ENCODE measurements around the gene SDK1.

DNA sequence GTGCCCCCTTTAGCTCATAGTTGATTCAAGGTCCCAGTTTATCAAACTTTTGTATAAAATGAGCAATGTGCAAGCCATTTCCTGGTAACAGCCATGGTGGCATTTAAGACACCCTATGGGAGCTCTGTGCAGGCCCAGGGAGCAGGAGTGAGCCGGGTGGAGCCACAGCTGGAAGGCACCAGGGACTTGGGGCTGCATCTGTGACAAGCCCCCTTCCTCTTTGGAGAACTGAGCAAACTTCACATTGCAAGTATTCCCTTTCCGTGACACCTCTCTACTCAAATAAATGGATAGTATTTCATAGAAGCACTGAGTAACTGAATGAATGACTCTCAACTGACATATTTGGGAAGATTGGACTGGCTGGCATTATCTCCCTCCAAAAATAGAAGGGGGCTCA is 822.3 kb downstream of the SDK1 start:
- TF ChIP-seq, protein P1, sequence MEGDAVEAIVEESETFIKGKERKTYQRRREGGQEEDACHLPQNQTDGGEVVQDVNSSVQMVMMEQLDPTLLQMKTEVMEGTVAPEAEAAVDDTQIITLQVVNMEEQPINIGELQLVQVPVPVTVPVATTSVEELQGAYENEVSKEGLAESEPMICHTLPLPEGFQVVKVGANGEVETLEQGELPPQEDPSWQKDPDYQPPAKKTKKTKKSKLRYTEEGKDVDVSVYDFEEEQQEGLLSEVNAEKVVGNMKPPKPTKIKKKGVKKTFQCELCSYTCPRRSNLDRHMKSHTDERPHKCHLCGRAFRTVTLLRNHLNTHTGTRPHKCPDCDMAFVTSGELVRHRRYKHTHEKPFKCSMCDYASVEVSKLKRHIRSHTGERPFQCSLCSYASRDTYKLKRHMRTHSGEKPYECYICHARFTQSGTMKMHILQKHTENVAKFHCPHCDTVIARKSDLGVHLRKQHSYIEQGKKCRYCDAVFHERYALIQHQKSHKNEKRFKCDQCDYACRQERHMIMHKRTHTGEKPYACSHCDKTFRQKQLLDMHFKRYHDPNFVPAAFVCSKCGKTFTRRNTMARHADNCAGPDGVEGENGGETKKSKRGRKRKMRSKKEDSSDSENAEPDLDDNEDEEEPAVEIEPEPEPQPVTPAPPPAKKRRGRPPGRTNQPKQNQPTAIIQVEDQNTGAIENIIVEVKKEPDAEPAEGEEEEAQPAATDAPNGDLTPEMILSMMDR (IDR thresholded peaks at IDR 0.05; ENCODE audit: low read depth, low read length, poor library complexity, severe bottlenecking), result no peak
- TF ChIP-seq EZH2phosphoT487 (IDR thresholded peaks at IDR 0.05; ENCODE audit: borderline replicate concordance, low read length), result no peak

All from DOHH2 (cell line).